G401.6 (cell line): ENCODE results near the gene TCEA2.
"Not testable (repeated sequence)": the region's sequence is repeated elsewhere in the genome, so short reads cannot be mapped to it uniquely, and the experiment has no call there.

Experiments
- FAIRE-seq: peaks from 2 replicates; lab custom pipeline; 2012; peaks lifted over from hg19 to GRCh38; lab: Jason Lieb, UNC

The TCEA2 gene

GRCh38 chr20:64108731-64109681 lies 46.0 kb downstream of the TCEA2 start:
- no peak for FAIRE-seq

GRCh38 chr20:64109831-64110391 lies 46.9 kb downstream of the TCEA2 start:
- FAIRE-seq, result no peak

DNA sequence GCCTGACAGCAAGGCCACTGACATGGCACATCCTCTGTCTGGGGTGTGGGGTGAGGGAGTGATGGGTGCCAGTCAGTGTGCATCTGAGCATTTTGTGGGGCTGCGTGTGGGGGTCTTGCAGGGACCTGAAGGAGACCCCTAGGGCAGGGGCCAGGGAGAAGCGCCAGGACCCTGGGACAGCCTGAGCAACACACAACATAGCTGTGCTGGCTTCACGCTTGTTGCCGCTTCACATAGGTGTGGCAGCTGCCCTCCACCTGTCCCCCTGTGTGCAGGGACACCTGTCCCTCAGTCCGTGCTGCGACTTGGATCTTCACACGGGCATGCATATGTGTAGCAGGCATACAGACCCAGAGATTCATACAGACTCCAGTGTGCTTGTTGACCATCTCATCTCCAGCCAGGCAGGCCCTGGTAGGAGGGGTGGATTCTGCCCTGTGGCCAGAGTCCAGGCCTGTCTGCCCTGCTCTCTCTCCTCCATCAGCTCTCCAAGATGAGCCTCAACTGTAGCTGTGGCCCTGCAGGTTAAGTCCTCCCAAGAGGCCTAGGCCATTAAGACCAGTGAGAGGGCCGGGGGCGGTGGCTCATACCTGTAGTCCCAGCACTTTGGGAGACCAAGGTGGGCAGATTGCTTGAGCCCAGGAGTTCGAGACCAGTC lies 47.5 kb downstream of the TCEA2 start:
- no peak for FAIRE-seq

DNA sequence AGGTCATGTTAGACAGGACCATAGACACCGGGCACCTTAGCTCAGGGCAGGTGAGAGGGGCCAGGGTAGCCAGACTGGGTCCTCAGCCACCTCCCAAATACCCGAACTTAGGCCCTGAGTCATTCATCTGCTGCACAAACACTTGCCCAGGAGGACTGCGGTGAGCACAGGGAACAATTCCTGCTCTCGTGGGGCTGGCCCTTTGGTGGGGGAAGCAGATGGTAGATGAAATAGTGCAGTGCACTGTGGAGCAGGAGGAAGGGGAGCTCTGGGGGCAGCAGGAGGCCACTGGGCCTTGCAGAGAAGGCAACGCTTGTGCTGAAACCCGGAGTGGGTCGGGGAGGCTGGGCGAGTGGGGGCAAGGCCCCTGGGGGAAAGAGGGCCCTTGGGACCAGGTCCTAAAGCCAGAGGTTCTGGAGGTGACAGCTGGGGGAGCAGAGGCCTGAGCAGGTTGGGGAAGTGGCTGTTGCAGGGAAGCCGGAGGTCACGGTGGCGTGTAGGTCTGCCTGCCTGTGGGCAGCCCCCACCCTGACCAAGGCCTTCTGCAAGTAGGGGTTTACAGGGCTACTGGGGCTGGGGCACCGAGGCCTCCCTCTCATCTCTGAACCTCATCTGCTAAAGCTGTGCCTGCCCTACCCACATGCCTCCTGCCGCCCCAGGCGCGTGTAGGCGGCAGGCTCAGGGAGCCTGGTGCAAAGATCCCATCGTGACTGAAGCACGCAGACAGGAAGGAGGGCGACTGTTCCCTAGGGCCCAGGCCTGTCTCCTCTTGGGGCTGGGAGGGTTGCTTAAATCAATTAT lies 49.0 kb downstream of the TCEA2 start:
- no peak for FAIRE-seq

GRCh38 chr20:64112691-64113443 lies 49.9 kb downstream of the TCEA2 start:
- FAIRE-seq, result no peak

GRCh38 chr20:64113444-64113775 lies 50.4 kb downstream of the TCEA2 start:
- FAIRE-seq, result no peak

DNA sequence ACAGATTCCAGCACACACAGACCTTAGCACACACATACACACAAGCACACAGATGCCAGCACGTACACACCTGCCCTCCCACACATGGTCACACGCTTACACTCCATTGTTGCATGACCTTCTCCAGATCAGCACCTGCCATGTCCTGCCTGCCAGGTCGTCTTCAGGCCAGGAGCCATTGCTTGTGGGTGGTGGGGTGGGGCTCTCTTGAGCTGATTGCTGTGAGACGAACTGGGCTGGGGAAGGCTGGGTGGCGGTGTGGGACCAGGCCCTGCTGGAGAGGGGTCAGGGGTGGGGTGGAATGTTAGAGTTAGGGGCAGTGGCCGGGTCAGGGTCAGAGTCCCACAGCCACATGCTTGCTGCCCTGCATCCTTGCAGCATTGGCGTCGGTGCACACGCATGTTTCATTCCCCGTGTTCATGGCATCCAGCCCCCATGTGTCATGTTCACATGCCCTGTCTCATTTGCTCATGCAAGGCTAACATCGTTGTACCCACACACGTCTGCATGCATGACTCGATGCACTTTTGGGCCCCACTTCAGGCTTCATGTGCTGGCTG lies 50.9 kb downstream of the TCEA2 start:
- no peak for FAIRE-seq

DNA sequence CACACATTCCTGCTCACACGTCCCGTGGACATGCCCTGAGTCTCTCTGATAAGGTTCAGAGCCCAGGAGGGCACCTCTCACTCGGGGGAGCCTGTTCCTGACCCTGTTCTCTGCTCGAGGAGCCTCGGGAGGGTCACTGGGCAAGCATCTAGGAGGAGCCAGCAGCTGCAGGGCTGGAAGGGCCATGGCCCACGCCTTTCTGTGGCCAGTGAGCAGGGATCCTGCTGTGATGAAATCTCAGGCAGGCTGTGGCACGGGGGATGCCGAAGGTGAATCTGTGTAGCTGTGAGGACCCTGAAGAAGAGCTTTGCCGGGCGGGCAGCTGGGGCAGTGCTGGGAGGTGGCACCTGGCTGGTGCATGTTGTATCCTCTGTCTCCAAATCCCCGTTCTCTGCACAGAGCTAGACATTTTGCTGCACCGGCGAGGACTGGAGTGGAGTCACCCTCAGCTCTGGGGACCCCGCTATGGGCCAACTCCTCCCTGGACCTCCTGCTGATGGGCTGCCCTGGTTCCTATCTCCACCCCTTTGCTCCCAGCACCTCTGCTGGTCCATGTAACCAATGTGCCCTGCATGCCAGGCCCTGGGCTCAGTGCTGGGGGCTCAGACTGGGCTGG lies 51.5 kb downstream of the TCEA2 start:
- FAIRE-seq, result no peak

DNA sequence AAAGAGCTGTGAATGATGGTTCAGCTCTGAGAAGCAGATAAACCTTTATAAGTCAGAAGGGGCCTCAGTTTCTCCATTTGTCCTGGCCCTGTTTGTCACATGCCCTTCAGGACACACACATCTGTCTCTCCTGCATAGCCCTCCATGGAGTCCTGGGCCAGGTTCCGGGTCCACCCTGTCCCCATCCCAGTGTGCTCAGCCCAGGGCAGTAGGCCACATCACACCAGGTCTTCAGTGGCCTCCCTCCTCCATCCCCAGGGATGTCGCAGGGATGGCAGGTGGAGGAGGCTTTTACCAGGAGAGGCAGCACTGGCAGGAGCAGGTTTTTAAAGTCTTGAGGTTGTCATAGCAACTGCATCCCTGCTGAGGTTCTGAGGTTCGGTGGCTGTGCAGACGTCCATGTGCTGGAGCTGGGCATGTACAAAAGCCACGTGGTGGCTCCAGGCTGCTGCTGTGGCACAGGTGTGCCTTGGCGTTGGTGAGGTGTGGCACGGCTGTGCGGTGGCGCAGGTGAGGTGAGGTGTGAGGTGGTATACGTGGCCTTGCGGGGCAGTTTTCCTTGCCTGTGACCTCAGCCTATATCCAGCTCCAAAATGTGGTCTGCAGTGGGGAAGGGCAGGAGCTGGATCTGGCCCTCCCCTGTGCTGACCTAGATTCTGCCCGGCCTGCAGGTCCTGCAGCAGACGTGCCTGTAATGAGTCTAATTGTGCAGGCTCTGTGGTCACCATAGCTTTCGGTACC lies 52.3 kb downstream of the TCEA2 start:
- no peak for FAIRE-seq

DNA sequence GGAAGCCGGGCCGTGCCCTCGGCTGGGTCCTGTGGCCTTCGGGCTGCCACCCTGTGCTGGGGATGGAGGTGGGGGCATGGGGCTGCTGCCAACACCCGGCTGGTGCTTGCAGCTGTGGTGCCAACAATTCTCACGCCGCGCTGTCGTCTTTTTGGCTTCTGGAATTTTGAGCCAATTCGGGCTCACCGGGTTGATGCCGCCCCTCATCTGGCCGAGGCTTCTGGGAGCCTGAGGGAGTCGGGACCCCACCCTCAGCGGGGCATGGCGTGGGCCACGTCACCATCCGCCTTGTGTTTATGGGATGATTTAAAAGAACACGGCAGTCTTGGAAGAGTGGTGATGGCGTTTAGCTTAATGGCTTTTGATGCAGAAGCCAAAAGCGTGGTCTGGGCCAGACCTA lies 53.0 kb downstream of the TCEA2 start:
- no peak for FAIRE-seq

DNA sequence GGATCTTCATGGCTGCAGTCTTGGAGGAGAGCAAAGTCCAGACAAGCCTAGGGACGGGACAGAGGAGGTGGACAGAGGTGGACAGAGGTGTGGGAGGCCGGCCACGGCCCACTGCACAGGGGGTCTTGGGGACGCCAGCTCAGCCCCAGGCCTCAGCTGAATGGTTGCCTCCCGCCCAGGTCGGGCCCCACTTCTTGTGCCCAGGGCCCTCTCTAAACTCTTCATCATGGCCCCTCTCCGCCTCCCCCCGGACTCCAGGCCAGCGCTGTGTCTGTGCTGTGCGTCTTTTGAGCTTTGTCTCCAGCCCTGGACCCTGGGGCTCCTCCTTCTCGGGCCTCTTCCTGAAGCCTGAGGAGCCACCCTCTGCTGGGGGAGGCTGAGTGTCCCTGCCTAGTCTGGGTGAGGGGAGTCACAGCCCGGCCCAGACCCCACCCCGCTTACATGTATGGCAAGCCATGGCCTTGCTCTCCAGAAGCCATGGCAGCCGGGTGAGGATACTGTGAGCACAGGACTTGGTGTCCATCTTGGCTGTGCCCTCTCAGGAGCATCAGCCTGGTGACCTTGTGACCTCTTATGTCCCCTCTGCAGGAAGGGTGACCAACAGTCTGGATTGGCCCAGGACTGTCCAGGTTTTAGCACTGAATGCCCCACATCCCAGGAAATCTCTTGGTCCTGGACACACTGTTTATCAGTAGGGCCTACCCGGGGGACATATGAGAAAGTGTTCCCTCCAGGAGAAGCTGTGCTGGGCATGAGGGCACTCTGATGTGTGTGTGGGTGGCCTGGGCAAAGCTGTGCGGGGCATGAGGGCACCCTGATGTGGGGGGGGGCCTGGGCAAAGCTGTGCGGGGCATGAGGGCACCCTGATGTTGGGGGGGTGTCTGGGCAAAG lies 53.8 kb downstream of the TCEA2 start:
- FAIRE-seq, result no peak

GRCh38 chr20:64117432-64117777 lies 54.4 kb downstream of the TCEA2 start:
- not testable (repeated sequence) for FAIRE-seq

- no peak for FAIRE-seq
Observed at GRCh38 chr20:64119301-64119680, 56.3 kb downstream of the TCEA2 start.

- FAIRE-seq, result no peak
Observed at GRCh38 chr20:64119681-64120341, 56.8 kb downstream of the TCEA2 start.

DNA sequence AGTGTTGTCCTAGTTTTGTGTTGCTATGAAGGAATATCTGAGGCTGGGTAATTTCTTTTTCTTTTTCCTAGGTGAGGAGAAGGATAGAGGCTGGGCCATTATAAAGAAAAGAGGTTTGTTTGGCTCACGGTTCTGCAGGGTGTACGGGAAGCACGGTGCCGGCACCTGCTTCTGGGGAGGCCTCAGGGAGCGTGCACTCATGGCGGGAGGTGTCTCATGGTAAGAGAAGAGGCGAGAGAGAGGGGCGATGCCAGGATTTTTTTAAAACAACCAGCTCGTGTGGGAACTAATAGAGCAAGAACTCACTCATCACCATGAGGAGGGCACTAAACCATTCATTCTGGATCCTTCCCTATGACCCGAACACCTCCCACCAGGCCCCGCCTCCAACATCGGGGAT lies 58.6 kb downstream of the TCEA2 start:
- no peak for FAIRE-seq
